Measurements from ENCODE around the gene APOBEC3F.
"Not testable (repeated sequence)": the region's sequence is repeated elsewhere in the genome, so short reads cannot be mapped to it uniquely, and the experiment has no call there.

APOBEC3F gene

DNA sequence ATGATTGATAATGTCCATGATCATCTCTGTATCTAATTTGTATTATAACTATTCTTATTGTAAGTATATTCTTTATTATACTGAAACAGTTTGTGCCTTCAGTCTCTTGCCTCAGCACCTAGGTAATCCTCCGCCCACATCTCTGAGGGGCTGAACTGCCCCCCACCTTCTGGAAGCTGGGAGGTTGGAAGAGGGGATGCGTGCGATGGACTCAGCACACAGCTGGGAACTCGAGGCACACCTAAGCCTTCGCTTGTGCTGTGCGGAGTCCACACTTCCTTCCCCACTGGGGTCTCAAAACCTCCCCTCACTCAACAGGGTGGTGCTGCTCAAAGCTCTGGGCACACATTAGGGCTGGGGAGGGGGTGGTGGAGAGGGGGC, 27.1 kb upstream of the APOBEC3F start:
- H3K9me3 ChIP-seq (ENCODE audit: control insufficient read depth in 5 of 5, low read length in 5 of 5); H3K36me3 ChIP-seq (ENCODE audit: control insufficient read depth in 5 of 5, insufficient read depth in 5 of 5, low read length in 5 of 5); H3K27ac ChIP-seq (ENCODE audit: low read depth, low read length); H3K27me3 ChIP-seq (ENCODE audit: control insufficient read depth in 5 of 5, insufficient read depth in 4 of 5, low read length in 5 of 5): not testable (repeated sequence)
- Histone ChIP-seq H3K4me3 (ENCODE audit: low read depth in 1 of 5, low read length in 5 of 5) (peak overlapping the region; percentile 60 to 77 (median 66)), H3K9ac (ENCODE audit: low read length in 5 of 5) (peak overlapping the region in 1 of 5 donors; percentile 60), H3K4me1 (ENCODE audit: control insufficient read depth in 5 of 5, insufficient read depth in 5 of 5, low read length in 5 of 5) (peaks cover 0 to 22% (median 14%) of the 10 kb centered on the region in 5 donors)

DNA sequence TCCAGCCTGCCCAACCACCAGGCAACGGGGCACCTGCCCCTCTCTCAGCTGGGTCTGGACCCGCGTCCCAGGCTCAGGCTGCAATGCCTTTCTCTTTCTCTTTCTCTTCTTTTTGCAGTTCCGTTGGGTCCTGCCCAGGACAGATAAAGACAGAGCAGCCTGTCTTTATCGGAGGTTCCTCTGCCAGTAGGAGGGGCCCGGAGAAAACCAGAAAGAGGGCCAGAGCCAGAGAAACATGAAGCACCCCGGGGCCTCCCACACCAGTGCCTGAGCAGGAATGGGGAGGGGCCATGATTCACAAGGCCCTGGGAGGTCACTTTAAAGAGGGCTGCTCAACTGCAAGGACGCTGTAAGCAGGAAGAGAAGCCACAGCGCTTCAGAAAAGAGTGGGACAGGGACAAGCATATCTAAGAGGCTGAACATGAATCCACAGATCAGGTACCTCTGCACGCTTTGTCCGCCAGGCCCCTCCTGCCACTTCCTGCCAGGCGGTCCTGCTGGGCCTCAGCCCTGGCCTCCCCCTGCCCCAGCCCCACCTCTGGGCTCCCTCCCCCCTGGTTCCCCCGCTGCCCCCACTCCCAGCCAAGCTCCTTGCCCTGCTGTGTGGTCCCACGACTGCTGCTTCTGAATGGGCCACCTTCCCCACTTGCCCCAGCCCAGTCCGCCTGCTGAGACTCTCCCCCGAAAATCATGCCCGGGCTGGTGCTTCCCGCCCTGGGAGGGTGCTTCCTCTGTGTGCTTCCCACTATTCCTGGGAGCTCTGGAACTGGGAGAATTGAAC, 26.5 kb upstream of the APOBEC3F start, which contains the start of gene APOBEC3C:
TSS of gene APOBEC3C (plus strand) at position 316 of the 781 bp plus-strand sequence. CDS start at position 422, 106 bp downstream.
- Histone ChIP-seq H3K36me3 (ENCODE audit: control insufficient read depth in 5 of 5, insufficient read depth in 5 of 5, low read length in 5 of 5) (peaks cover 0 to 4% (median 0%) of the 10 kb centered on the region in 5 donors), H3K4me1 (ENCODE audit: control insufficient read depth in 5 of 5, insufficient read depth in 5 of 5, low read length in 5 of 5) (peaks cover 0 to 22% (median 14%) of the 10 kb centered on the region in 5 donors), H3K9ac (ENCODE audit: low read length in 5 of 5) (peak within 1 kb of the TSS in 3 of 5 donors; percentile 24 to 60 (median 43)), H3K27me3 (ENCODE audit: control insufficient read depth in 5 of 5, insufficient read depth in 4 of 5, low read length in 5 of 5) (no peaks in the 10 kb centered on the region), H3K9me3 (ENCODE audit: control insufficient read depth in 5 of 5, low read length in 5 of 5) (no peaks in the 10 kb centered on the region), H3K4me3 (ENCODE audit: low read depth in 1 of 5, low read length in 5 of 5) (peak within 1 kb of the TSS; percentile 60 to 77 (median 66)), H3K27ac (ENCODE audit: low read depth, low read length) (no peak within 1 kb of the TSS)

DNA sequence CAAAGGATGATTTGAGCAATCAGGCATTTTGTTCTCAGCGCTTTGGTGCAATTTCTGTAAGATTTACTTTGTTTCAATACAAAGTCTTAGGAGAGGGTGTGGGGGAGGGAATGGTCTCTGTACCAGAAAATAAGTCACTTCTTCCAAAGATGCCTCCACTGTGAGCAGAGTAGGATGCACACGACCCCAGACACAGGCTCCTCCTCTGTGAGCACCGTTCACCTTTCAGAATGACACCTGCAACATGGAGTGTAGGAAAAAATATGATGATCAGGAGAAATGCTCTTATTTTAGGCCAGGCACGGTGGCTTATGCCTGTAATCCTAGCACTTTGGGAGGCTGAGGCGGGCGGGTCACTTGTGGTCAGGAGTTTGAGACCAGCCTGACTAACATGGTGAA, 25.9 kb upstream of the APOBEC3F start:
- not testable (repeated sequence) for H3K36me3 ChIP-seq (ENCODE audit: control insufficient read depth in 5 of 5, insufficient read depth in 5 of 5, low read length in 5 of 5); H3K9me3 ChIP-seq (ENCODE audit: control insufficient read depth in 5 of 5, low read length in 5 of 5); H3K27me3 ChIP-seq (ENCODE audit: control insufficient read depth in 5 of 5, insufficient read depth in 4 of 5, low read length in 5 of 5); H3K27ac ChIP-seq (ENCODE audit: low read depth, low read length)
- H3K4me1 ChIP-seq (ENCODE audit: control insufficient read depth in 5 of 5, insufficient read depth in 5 of 5, low read length in 5 of 5): peaks cover 0 to 22% (median 14%) of the 10 kb centered on the region in 5 donors
- H3K9ac ChIP-seq (ENCODE audit: low read length in 5 of 5): peak overlapping the region in 3 of 5 donors; percentile 24 to 60 (median 43)
- H3K4me3 ChIP-seq (ENCODE audit: low read depth in 1 of 5, low read length in 5 of 5): peak overlapping the region; percentile 51 to 67 (median 64)

DNA sequence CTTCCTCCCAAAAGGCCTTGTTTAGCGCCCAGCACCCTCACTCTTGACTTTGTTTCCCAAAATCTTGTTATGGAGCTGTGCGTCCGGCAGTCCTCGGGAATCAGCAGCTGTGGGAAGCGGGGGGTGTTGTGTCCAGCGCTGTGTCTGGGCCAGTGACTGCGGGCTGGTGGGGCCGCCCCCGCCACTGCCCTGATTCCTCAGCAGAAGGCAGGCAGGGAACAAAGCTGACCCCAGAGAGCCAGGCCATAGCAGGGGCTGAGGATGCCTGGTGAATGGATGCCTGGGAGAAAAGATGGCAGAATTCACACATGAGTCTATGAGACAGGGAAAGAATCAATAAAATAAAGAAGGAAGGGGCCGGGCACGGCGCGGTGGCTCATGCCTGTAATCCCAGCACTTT, 24.1 kb upstream of the APOBEC3F start:
- Histone ChIP-seq H3K9me3 (ENCODE audit: control insufficient read depth in 5 of 5, low read length in 5 of 5) (no peaks in the 10 kb centered on the region), H3K4me3 (ENCODE audit: low read depth in 1 of 5, low read length in 5 of 5) (no peak overlapping the region), H3K27me3 (ENCODE audit: control insufficient read depth in 5 of 5, insufficient read depth in 4 of 5, low read length in 5 of 5) (no peaks in the 10 kb centered on the region), H3K27ac (ENCODE audit: low read depth, low read length) (no peak overlapping the region), H3K9ac (ENCODE audit: low read length in 5 of 5) (no peak overlapping the region), H3K4me1 (ENCODE audit: control insufficient read depth in 5 of 5, insufficient read depth in 5 of 5, low read length in 5 of 5) (peaks cover 0 to 32% (median 18%) of the 10 kb centered on the region in 5 donors), H3K36me3 (ENCODE audit: control insufficient read depth in 5 of 5, insufficient read depth in 5 of 5, low read length in 5 of 5) (peaks cover 0 to 4% (median 0%) of the 10 kb centered on the region in 5 donors)

DNA sequence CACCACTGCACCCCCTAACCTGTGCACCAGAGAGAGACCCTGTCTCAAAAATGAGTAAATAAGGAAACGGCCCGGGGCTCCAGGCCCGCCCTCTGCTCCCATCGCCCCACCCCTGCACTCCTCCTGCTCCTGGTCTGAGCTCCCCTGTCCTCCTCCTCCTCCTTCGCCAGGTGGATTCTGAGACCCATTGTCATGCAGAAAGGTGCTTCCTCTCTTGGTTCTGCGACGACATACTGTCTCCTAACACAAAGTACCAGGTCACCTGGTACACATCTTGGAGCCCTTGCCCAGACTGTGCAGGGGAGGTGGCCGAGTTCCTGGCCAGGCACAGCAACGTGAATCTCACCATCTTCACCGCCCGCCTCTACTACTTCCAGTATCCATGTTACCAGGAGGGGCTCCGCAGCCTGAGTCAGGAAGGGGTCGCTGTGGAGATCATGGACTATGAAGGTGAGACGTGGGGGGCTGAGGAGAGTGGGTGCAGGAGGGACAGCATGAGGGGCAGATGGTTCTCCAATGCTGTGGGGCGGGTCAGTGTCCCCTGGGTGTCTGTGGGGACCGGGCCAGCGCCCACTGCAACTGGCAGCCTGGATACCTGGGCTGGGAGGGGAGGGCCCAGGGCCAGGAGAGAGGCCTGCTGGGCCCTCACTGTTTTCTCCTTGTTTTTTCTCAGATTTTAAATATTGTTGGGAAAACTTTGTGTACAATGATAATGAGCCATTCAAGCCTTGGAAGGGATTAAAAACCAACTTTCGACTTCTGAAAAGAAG, 22.9 kb upstream of the APOBEC3F start:
- Histone ChIP-seq H3K27ac (ENCODE audit: low read depth, low read length) (no peak overlapping the region), H3K36me3 (ENCODE audit: control insufficient read depth in 5 of 5, insufficient read depth in 5 of 5, low read length in 5 of 5) (peaks cover 0 to 4% (median 0%) of the 10 kb centered on the region in 5 donors), H3K27me3 (ENCODE audit: control insufficient read depth in 5 of 5, insufficient read depth in 4 of 5, low read length in 5 of 5) (no peaks in the 10 kb centered on the region), H3K9ac (ENCODE audit: low read length in 5 of 5) (no peak overlapping the region), H3K4me3 (ENCODE audit: low read depth in 1 of 5, low read length in 5 of 5) (no peak overlapping the region), H3K4me1 (ENCODE audit: control insufficient read depth in 5 of 5, insufficient read depth in 5 of 5, low read length in 5 of 5) (peaks cover 0 to 38% (median 19%) of the 10 kb centered on the region in 5 donors), H3K9me3 (ENCODE audit: control insufficient read depth in 5 of 5, low read length in 5 of 5) (no peaks in the 10 kb centered on the region)

DNA sequence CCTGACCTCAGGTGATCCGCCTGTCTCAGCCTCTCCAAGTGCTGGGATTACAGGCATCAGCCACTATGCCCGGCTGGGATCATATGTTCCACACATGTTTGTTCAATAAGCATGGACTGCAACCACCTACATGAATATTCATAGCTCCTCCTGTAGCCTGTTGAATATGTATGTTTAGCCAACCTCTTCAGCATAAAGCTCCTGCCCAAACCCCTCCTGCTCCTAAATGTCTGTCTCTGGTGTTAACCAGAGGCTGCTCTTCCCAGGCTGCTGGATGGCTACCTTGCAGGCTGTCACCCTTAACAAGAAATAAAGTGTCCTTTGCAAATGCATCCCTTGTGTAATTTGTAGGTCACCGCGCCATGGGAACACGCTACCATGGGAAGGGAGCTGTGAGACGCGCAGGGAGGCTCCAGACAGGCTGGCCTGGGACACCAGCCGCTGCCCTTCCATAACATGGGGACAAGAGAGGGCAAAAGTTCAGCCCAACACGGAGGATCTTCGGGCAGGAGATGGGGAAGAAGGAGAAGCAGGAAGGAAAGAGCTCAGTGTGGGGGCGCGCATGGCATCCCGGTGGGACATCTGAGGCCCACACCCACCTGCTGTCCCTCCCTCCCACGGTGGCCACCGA, 20.5 kb upstream of the APOBEC3F start:
- not testable (repeated sequence) for H3K9me3 ChIP-seq (ENCODE audit: control insufficient read depth in 5 of 5, low read length in 5 of 5); H3K9ac ChIP-seq (ENCODE audit: low read length in 5 of 5); H3K27me3 ChIP-seq (ENCODE audit: control insufficient read depth in 5 of 5, insufficient read depth in 4 of 5, low read length in 5 of 5); H3K27ac ChIP-seq (ENCODE audit: low read depth, low read length)
- peak overlapping the region in 3 of 5 donors; percentile 36 to 57 (median 43) for H3K4me3 ChIP-seq (ENCODE audit: low read depth in 1 of 5, low read length in 5 of 5)
- peaks cover 0 to 21% (median 4%) of the 10 kb centered on the region in 5 donors for H3K36me3 ChIP-seq (ENCODE audit: control insufficient read depth in 5 of 5, insufficient read depth in 5 of 5, low read length in 5 of 5)
- peaks cover 0 to 21% (median 12%) of the 10 kb centered on the region in 5 donors for H3K4me1 ChIP-seq (ENCODE audit: control insufficient read depth in 5 of 5, insufficient read depth in 5 of 5, low read length in 5 of 5)

DNA sequence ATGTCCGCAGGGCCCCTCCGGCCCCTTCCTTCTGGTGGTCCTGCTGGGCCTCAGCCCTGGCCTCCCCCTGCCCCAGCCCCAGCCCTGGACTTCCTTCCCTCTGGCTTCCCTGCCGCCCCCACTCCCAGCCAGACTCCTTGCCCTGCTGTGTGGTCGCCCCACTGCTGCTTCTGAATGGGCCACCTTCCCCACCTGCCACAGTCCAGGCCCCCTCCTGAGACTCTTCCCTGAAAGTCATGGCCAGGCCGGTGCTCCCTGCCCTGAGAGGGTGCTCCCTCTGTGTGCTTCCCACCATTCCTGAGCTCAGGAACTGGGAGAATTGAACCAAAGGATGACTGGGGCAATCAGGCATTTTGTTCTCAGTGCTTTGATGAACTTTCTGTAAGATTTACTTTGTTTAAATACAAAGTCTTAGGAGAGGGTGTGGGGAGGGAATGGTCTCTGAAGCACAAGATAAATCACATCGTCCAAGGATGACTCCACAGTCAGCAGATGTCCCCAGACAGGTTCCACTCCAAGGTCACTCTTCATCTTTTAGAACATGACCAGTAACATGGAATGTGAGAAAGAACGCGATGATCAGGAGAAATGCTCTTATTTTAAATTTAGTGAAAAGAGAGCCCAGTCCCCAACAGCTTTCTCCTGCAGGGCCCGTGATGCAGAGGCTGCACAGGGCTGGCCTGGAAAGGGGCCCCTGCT, 19.0 kb upstream of the APOBEC3F start:
- Histone ChIP-seq H3K27me3 (ENCODE audit: control insufficient read depth in 5 of 5, insufficient read depth in 4 of 5, low read length in 5 of 5) (no peaks in the 10 kb centered on the region), H3K4me1 (ENCODE audit: control insufficient read depth in 5 of 5, insufficient read depth in 5 of 5, low read length in 5 of 5) (peaks cover 0 to 18% (median 11%) of the 10 kb centered on the region in 5 donors), H3K36me3 (ENCODE audit: control insufficient read depth in 5 of 5, insufficient read depth in 5 of 5, low read length in 5 of 5) (peaks cover 0 to 28% (median 4%) of the 10 kb centered on the region in 5 donors), H3K9me3 (ENCODE audit: control insufficient read depth in 5 of 5, low read length in 5 of 5) (no peaks in the 10 kb centered on the region), H3K9ac (ENCODE audit: low read length in 5 of 5) (peak overlapping the region in 4 of 5 donors; percentile 16 to 71 (median 38)), H3K27ac (ENCODE audit: low read depth, low read length) (peak overlapping the region; percentile 41), H3K4me3 (ENCODE audit: low read depth in 1 of 5, low read length in 5 of 5) (peak overlapping the region; percentile 35 to 61 (median 57))

DNA sequence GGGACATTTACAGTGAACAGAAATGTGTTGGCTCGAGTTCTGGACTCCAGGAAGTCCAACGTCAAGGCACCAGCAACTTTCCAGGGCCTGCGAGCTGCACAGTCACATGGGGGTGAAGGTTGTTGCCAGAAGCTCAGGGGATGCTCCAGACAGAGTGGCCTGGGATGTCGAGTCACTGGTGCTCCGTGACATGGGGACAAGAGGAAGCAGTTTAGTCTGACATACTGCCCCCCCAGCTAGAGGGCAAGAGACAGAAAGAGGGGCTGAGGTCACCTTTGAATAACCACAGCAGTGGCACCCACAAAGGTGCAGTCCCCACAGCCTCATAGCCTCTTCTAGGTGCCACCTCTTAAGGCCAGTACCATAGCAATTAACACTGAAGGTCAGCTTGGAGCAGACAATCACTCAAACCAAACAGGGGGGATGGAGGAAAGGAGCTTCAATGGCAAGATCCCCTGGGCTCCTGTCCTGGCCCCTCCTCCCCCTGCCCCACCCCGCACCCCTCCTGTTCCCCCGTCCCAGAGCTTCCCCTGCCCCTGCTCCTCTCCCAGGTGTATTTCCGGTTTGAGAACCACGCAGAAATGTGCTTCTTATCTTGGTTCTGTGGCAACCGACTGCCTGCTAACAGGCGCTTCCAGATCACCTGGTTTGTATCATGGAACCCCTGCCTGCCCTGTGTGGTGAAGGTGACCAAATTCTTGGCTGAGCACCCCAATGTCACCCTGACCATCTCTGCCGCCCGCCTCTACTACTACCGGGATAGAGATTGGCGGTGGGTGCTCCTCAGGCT, 15.9 kb upstream of the APOBEC3F start:
- Histone ChIP-seq H3K36me3 (ENCODE audit: control insufficient read depth in 5 of 5, insufficient read depth in 5 of 5, low read length in 5 of 5) (peaks cover 0 to 24% (median 4%) of the 10 kb centered on the region in 5 donors), H3K4me1 (ENCODE audit: control insufficient read depth in 5 of 5, insufficient read depth in 5 of 5, low read length in 5 of 5) (peaks cover 0 to 18% (median 11%) of the 10 kb centered on the region in 5 donors), H3K27me3 (ENCODE audit: control insufficient read depth in 5 of 5, insufficient read depth in 4 of 5, low read length in 5 of 5) (no peaks in the 10 kb centered on the region), H3K9me3 (ENCODE audit: control insufficient read depth in 5 of 5, low read length in 5 of 5) (no peaks in the 10 kb centered on the region), H3K9ac (ENCODE audit: low read length in 5 of 5) (no peak overlapping the region), H3K27ac (ENCODE audit: low read depth, low read length) (no peak overlapping the region), H3K4me3 (ENCODE audit: low read depth in 1 of 5, low read length in 5 of 5) (no peak overlapping the region)
